Parathyroid adenoma (tissue), 2 donors: ENCODE results near the gene AFM.

ENCODE experiments used
- H2AFZ ChIP-seq: fragments of 300-600 bp; sonication (generic); one replicate; pipeline ENCODE4 v1.7.0; 2017; ENCODE audit warnings: antibody characterized with exemption, mild to moderate bottlenecking
- H3K27ac ChIP-seq: fragments of 300-600 bp; sonication (generic); one replicate; pipeline ENCODE4 v1.7.0; 2017
- H3K27me3 ChIP-seq: fragments of 300-600 bp; sonication (generic); one replicate; pipeline ENCODE4 v1.7.0; 2017; ENCODE audit warnings: low read length; ENCODE audit not compliant: control insufficient read depth, insufficient read depth
- H3K36me3 ChIP-seq: fragments of 300-600 bp; sonication (generic); one replicate; pipeline ENCODE4 v1.7.0; 2017; ENCODE audit warnings: low read length; ENCODE audit not compliant: control insufficient read depth, insufficient read depth
- H3K4me1 ChIP-seq: fragments of 300-600 bp; sonication (generic); one replicate; pipeline ENCODE4 v1.7.0; 2017; ENCODE audit warnings: control low read depth
- H3K4me2 ChIP-seq: fragments of 300-600 bp; sonication (generic); one replicate; pipeline ENCODE4 v1.7.0; 2017; ENCODE audit warnings: low read length
- H3K4me3 ChIP-seq: fragments of 300-600 bp; sonication (generic); one replicate; pipeline ENCODE4 v1.7.0; 2017; ENCODE audit warnings: low read depth, low read length
- H3K79me2 ChIP-seq: fragments of 300-600 bp; sonication (generic); one replicate; pipeline ENCODE4 v1.7.0; 2017; ENCODE audit warnings: control low read depth
- H3K9ac ChIP-seq: fragments of 300-600 bp; sonication (generic); one replicate; pipeline ENCODE4 v1.7.0; 2017; ENCODE audit warnings: mild to moderate bottlenecking
- H3K9me3 ChIP-seq: fragments of 300-600 bp; sonication (generic); one replicate; pipeline ENCODE4 v1.7.0; 2017; ENCODE audit warnings: low read length; ENCODE audit not compliant: control insufficient read depth
- TF ChIP-seq, protein P1 (sequence below): fragments of 300-600 bp; sonication (generic); IDR thresholded peaks from one replicate; pipeline ENCODE4 v1.7.0; 2017; ENCODE audit warnings: antibody characterized with exemption, mild to moderate bottlenecking
- donor health status: primary hyperparathyroidism.

AFM gene

DNA sequence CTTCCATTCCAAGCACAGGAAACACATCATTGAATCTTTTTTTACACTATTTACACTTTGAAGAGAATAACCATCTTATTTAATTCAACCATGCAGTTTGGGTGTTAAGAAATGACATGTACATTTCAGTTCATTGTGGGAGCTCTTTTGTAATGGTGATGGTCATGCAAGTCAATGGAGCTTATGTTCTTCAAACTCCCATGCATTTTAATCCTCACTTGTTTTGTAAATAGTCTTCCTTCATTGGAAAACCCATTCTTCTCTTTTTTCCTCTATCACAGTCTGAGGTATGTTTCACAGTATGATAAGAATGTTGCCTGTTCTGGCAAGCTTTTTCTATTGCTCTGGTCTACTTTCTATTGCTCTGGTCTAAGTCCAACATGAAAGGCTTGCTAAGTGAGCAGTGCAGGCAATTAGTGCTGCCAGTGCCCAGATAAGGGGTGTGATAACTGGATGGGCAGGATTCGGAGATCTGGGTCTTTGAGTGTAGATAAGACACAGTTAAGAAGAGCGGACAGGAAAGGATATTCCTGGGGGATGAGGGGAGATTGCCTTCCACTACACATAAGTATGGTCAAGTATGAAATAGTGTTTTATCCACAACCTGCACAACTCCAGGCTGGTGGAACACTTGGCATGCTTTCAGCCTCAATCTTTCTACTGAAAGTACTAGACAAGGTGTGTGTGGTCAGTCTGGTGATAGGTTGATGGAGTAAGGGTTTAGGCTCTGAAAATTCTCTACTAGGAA, 28.4 kb upstream of the AFM start:
- Histone ChIP-seq H3K9ac (no peak overlapping the region), H3K4me2 (no peak overlapping the region), H3K27ac (no peak overlapping the region), H2AFZ (no peak overlapping the region), H3K9me3 (no peaks in the 10 kb centered on the region), H3K4me3 (no peak overlapping the region), H3K4me1 (no peaks in the 10 kb centered on the region), H3K79me2 (no peaks in the 10 kb centered on the region), H3K36me3 (no peaks in the 10 kb centered on the region), H3K27me3 (no peaks in the 10 kb centered on the region)
- TF ChIP-seq, protein P1, sequence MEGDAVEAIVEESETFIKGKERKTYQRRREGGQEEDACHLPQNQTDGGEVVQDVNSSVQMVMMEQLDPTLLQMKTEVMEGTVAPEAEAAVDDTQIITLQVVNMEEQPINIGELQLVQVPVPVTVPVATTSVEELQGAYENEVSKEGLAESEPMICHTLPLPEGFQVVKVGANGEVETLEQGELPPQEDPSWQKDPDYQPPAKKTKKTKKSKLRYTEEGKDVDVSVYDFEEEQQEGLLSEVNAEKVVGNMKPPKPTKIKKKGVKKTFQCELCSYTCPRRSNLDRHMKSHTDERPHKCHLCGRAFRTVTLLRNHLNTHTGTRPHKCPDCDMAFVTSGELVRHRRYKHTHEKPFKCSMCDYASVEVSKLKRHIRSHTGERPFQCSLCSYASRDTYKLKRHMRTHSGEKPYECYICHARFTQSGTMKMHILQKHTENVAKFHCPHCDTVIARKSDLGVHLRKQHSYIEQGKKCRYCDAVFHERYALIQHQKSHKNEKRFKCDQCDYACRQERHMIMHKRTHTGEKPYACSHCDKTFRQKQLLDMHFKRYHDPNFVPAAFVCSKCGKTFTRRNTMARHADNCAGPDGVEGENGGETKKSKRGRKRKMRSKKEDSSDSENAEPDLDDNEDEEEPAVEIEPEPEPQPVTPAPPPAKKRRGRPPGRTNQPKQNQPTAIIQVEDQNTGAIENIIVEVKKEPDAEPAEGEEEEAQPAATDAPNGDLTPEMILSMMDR: no peak

GRCh38 chr4:73453701-73454005, 27.9 kb upstream of the AFM start:
- no peaks in the 10 kb centered on the region for H3K79me2 ChIP-seq
- H3K9ac ChIP-seq: no peak overlapping the region
- TF ChIP-seq, protein P1: no peak
- no peaks in the 10 kb centered on the region for H3K4me1 ChIP-seq
- H3K27ac ChIP-seq: no peak overlapping the region
- no peaks in the 10 kb centered on the region for H3K36me3 ChIP-seq
- no peaks in the 10 kb centered on the region for H3K27me3 ChIP-seq
- H3K9me3 ChIP-seq: no peaks in the 10 kb centered on the region
- no peak overlapping the region for H3K4me2 ChIP-seq
- H3K4me3 ChIP-seq: no peak overlapping the region
- H2AFZ ChIP-seq: no peak overlapping the region

DNA sequence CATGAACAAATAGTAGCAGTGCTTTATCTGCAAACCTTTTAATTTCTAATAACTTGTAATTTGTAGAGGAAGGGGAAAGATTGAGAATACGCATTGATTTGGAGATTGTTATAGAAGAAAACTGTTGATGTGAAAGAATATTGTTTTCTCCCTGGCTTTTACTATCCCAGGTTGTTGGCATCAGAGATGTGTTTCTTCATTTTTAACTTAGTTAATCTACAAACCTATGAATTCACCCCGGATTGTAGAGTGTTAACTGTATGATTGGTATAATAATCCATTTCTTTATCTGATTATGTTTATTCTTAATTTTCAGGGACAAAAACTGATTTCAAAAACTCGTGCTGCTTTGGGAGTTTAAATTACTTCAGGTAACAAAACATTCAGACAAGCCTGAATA, 26.6 kb upstream of the AFM start:
- Histone ChIP-seq H3K27ac (no peak overlapping the region), H3K4me3 (no peak overlapping the region), H3K4me2 (no peak overlapping the region), H3K9ac (no peak overlapping the region), H3K9me3 (no peaks in the 10 kb centered on the region), H3K4me1 (no peaks in the 10 kb centered on the region), H3K79me2 (no peaks in the 10 kb centered on the region), H2AFZ (no peak overlapping the region), H3K36me3 (no peaks in the 10 kb centered on the region), H3K27me3 (no peaks in the 10 kb centered on the region)
- TF ChIP-seq, protein P1: no peak

DNA sequence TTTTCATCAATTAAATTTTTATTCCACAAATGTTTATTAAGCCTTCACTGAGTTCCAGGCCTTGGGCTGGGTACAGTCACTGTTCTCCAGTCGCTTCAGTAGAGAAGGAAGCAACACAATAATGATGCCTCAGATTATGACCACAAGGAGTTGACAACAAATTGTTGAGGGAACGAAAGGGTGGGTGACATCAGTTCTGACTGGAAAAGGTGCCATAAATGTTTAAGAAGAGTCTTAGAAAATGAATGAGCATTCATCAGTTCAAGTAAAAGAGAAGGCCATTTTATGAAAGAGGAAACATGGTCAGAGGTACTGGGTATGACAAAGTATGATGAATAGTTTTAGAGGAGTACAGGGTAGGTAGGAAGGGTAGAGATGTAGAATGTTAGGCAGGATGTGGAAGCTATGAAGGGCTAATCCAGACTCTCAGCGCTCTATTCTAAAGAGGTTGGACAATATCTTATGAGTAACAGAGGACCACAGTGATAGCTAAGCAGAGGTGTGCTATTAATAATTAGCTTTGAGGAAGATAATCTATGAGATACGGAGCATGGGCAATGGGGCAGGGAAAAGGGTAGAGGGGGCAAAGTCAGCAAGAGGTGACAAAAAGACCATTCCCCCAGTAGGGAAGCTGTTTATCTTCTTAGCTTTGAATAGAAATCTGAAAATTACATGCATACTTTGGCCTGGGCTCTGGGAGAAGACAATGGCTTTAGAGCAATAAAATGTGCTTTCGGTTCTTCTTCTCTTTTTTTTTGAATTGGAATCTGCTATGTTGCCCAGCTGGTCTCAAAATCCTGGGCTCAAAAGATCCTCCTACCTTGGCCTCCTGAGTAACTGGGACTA, 25.1 kb upstream of the AFM start:
- Histone ChIP-seq H3K9ac (no peak overlapping the region), H3K27me3 (no peaks in the 10 kb centered on the region)
- TF ChIP-seq, protein P1: no peak

More for the DNA sequence above, 25.1 kb upstream of the AFM start:
- H3K4me2 ChIP-seq: no peak overlapping the region
- H3K4me3 ChIP-seq: no peak overlapping the region
- no peak overlapping the region for H2AFZ ChIP-seq
- H3K27ac ChIP-seq: no peak overlapping the region
- H3K79me2 ChIP-seq: no peaks in the 10 kb centered on the region
- H3K9me3 ChIP-seq: no peaks in the 10 kb centered on the region
- no peaks in the 10 kb centered on the region for H3K4me1 ChIP-seq
- no peaks in the 10 kb centered on the region for H3K36me3 ChIP-seq
